GM10248 (cell line): ENCODE results near the gene UBE2E2.

Source experiments
- CTCF ChIA-PET: fragments of 300-600 bp; sonication (Branson Sonifier 250); formaldehyde crosslinking; extraction: SDS; loops from one replicate; lab custom pipeline; 2021; ENCODE audit warnings: antibody characterized with exemption; lab: Yijun Ruan, JAX
- POLR2A ChIA-PET: fragments of 350-650 bp; sonication (Branson Sonifier 250); formaldehyde crosslinking; extraction: SDS; loops from one replicate; lab custom pipeline; 2020; ENCODE audit warnings: antibody characterized with exemption; lab: Yijun Ruan, JAX
- DNase-seq: peaks from one replicate; pipeline ENCODE4 v3.0.0; 2012; ENCODE audit errors: extremely low spot score
- TF ChIP-seq, protein P1 (sequence below): IDR thresholded peaks from 2 replicates; pipeline ENCODE4 v1.5.1; 2012; ENCODE audit warnings: mild to moderate bottlenecking, low read depth; ENCODE audit errors: extremely low read depth, missing control alignments, control extremely low read depth

UBE2E2 gene

DNA sequence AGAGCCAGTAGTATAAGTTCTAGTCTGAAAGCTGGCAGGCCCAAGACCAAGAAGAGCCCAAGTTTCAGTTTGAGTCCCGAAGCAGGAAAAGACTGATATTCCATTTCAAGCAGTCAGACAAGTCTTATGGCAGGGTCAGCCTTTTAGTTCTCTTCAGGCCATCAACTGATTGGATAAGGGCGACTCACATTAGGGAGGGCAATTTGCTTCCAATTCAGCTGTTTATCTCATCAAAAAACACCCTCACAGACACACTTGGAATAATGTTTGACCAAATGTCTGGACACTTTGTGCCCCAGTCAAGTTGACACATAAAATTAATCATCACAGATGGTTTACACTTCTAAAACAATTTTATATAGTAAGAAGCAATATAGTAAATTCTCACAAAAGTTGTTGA is 69.7 kb downstream of the UBE2E2 start:
- ChIA-PET CTCF (interaction anchor here (1.8 kb wide), 1 partner anchor 17 kb away, joined by 3 read pairs; no protein-coding TSS in a partner anchor), POLR2A (no interaction called here)
- TF ChIP-seq, protein P1, sequence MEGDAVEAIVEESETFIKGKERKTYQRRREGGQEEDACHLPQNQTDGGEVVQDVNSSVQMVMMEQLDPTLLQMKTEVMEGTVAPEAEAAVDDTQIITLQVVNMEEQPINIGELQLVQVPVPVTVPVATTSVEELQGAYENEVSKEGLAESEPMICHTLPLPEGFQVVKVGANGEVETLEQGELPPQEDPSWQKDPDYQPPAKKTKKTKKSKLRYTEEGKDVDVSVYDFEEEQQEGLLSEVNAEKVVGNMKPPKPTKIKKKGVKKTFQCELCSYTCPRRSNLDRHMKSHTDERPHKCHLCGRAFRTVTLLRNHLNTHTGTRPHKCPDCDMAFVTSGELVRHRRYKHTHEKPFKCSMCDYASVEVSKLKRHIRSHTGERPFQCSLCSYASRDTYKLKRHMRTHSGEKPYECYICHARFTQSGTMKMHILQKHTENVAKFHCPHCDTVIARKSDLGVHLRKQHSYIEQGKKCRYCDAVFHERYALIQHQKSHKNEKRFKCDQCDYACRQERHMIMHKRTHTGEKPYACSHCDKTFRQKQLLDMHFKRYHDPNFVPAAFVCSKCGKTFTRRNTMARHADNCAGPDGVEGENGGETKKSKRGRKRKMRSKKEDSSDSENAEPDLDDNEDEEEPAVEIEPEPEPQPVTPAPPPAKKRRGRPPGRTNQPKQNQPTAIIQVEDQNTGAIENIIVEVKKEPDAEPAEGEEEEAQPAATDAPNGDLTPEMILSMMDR = no peak
- DNase-seq = no peak

DNA sequence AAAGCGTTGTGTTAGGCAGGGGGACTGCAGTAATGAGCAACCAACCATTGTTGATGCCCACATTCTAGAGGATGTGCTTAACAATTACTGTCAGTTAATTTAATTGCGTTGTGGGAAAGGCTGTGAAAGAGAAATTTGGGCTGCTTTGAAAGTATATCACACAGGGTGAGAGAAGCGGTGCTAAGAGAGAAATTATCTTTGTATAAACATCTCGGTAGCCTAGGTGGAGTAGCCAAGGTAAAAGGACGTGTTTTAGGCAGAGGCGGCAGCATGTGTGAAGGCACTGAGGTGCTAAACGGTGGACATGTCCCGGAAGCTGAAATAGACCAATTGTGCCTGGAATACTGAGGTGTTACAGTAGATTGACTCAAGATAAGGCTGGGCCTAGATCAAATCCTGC is 71.9 kb downstream of the UBE2E2 start:
- CTCF ChIA-PET = interaction anchor here (0.9 kb wide), 1 partner anchor 11 kb away, joined by 3 read pairs; no protein-coding TSS in a partner anchor
- POLR2A ChIA-PET = no interaction called here
- DNase-seq = no peak
- TF ChIP-seq, protein P1 = no peak

DNA sequence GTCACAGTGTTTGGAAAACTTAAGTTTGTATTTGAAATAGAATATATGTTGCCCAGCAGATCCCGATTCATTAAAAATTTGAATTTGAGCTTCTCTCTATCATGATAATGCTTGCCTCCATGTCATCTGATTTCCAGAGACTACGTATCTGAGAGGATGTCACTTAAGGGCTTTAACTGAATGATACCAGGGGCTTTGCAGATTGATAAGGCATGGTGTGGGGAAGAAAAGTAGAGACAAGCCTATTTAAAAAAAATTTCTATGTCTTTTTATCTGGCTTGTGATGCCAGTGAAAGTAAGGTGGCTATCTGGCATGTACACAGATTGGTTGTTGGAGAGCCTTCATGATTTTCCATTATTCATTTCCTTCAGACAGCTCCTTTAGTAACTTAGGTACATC is 72.7 kb downstream of the UBE2E2 start:
- CTCF ChIA-PET = interaction anchor here (0.9 kb wide), 1 partner anchor 12 kb away, joined by 3 read pairs; no protein-coding TSS in a partner anchor
- TF ChIP-seq, protein P1 = no peak
- POLR2A ChIA-PET = no interaction called here
- DNase-seq = no peak

DNA sequence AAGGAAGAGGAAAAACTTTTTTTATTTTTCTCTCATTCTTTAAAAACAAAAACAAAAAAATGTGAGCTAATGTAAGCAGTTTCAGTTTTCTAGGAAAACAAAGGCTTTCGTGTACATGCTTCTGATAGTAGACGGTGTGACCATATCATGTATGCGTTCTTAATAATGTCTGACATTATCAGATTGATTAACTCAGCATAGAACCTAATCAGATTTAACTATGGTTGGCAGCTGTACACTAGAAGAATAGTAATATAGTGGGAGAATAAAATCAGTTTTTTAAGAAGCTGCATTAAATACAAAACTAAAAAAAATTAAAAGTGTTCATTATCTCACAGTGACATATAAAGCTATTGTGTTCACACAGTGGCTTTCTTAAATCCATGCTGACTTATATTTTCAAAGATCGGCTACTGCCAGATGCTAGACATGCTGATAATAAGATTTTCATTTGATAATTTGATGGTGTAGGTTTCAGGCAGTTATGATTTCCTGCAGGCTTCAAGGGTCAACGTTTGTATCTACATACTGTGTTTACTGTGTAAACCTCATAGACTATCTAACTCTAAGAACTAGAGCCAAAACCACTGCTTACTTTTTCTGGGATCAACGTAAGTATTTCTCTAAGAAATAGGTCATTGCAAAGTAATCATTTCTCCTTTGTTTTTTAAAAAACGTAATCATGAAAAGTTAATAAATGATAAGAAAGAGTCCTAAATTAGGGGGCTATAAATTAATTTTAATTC is 74.0 kb downstream of the UBE2E2 start:
- TF ChIP-seq, protein P1 = no peak
- POLR2A ChIA-PET = no interaction called here
- CTCF ChIA-PET = interaction anchor here (1.6 kb wide), 1 partner anchor 28 kb away, joined by 3 read pairs; no protein-coding TSS in a partner anchor
- no peak for DNase-seq

DNA sequence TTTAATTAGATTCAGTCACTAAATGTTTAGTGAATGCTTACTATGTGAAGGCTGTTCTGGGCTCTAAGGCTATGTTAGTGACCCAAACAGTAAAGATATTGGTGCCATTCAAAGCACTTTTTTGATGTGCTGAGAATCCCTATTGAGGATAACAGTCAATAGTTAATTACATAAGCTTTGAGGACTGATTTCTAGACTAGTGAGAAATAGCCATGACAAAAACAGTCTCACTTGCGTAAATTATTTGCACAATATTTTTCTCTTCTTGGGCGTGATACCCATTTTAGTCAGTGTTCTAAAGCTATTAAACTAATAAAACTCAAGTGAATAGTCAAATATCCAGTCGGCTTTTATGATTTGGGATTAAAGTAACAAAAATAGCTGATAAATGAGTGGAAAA is 74.6 kb downstream of the UBE2E2 start:
- CTCF ChIA-PET = interaction anchor here (1.6 kb wide), 1 partner anchor 27 kb away, joined by 3 read pairs; no protein-coding TSS in a partner anchor
- no peak for DNase-seq
- TF ChIP-seq, protein P1 = no peak
- POLR2A ChIA-PET = no interaction called here

DNA sequence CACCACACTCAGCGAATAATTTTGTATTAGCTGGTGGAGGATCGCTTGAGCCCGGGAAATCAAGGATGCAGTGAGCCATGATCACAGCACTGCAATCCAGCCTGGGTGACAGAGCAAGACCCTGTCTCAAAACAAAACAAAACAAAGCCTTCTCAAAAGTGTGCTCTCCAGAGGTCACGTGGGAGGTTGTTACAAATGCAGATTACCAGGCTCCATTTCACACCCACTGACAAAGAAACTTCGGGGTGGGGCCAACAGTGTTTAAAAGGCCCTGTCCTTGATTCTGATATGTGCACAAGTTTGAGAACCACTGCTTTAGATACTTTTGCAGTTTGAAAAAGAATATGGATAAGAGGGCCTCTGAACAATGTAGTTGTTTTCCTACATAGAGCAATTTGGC is 80.5 kb downstream of the UBE2E2 start:
- POLR2A ChIA-PET = no interaction called here
- CTCF ChIA-PET = interaction anchor here (1.2 kb wide), 2 partner anchors 22 to 35 kb away, joined by 3 read pairs; no protein-coding TSS in a partner anchor
- TF ChIP-seq, protein P1 = no peak
- no peak for DNase-seq
